Muscle layer of duodenum (tissue), 2 donors: ENCODE measurements around the gene KRTAP9-7.
A peak's percentile ranks its signal among the peaks of the same experiment; 100 is the strongest.

ENCODE experiments used
- H3K27ac ChIP-seq: one replicate; pipeline ENCODE4 v1.7.0; 2013; ENCODE audit warnings: mild to moderate bottlenecking, low read length
- H3K27me3 ChIP-seq: one replicate; pipeline ENCODE4 v1.7.0; 2013; ENCODE audit warnings: low read depth, mild to moderate bottlenecking, control low read depth, low read length
- H3K36me3 ChIP-seq, 2 donors: one replicate each; pipeline ENCODE4 v1.7.0; 2013; ENCODE audit warnings: low read length in 2 of 2, control low read depth in 1 of 2, mild to moderate bottlenecking in 1 of 2; ENCODE audit not compliant: insufficient read depth in 2 of 2, control insufficient read depth in 1 of 2
- H3K4me1 ChIP-seq, 2 donors: one replicate each; pipeline ENCODE4 v1.7.0; 2013; ENCODE audit warnings: low read length in 2 of 2, mild to moderate bottlenecking in 2 of 2, control low read depth in 1 of 2, moderate library complexity in 1 of 2; ENCODE audit not compliant: insufficient read depth in 2 of 2, control insufficient read depth in 1 of 2
- H3K4me3 ChIP-seq, 2 donors: one replicate each; pipeline ENCODE4 v1.7.0; 2013; ENCODE audit warnings: low read length in 2 of 2, low read depth in 1 of 2, mild to moderate bottlenecking in 1 of 2
- H3K9me3 ChIP-seq, 2 donors: one replicate each; pipeline ENCODE4 v1.7.0; 2013; ENCODE audit warnings: low read length in 2 of 2, control low read depth in 1 of 2, mild to moderate bottlenecking in 1 of 2; ENCODE audit not compliant: control insufficient read depth in 1 of 2
- donor health status: healthy.

Gene KRTAP9-7

DNA sequence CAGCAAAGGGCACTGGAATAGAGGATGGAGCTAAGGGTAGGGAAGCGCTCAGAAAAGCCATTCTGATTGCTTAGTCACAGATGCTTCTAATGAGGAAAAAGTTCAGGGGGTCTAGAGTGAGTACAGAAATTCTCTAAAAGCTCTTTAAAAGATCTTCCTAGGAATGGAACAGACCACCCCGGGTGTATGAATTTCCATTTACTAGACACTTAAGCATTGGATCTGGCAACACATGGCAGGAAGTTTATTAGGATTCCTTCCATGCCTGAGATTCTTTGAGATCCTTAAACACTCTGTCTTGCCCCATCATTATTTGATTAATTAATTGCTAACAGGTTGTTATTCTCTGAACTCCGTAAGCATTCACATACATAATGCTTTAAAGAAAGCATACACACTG lies 8.5 kb downstream of the KRTAP9-7 start:
- peaks cover 0 to 4% of the 10 kb centered on the region in 2 donors for H3K9me3 ChIP-seq
- H3K36me3 ChIP-seq: no peaks in the 10 kb centered on the region
- H3K4me1 ChIP-seq: no peaks in the 10 kb centered on the region
- no peak overlapping the region for H3K4me3 ChIP-seq
- H3K27me3 ChIP-seq: no peaks in the 10 kb centered on the region
- H3K27ac ChIP-seq: no peak overlapping the region

DNA sequence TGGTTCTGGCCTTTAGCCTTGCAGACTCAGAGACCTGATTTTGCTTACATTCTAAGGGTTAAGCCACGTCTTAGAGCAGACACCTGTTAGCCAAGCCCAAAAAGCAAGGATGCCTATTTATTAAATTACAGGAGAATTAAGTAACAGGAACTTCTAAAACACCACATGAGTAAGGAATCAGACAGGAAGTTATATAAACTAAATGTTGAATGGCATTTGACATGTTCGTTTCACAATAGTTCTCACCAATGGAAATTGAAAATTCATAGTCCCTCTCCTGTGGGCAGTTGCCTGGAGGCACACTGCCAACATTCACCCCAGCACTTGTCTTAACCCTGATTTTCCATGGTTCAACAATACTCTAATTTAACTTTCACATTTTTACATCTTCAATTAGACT lies 9.0 kb downstream of the KRTAP9-7 start:
- Histone ChIP-seq H3K4me1 (no peaks in the 10 kb centered on the region), H3K27me3 (no peaks in the 10 kb centered on the region), H3K9me3 (peaks cover 0 to 4% of the 10 kb centered on the region in 2 donors), H3K27ac (no peak overlapping the region), H3K36me3 (no peaks in the 10 kb centered on the region), H3K4me3 (no peak overlapping the region)

DNA sequence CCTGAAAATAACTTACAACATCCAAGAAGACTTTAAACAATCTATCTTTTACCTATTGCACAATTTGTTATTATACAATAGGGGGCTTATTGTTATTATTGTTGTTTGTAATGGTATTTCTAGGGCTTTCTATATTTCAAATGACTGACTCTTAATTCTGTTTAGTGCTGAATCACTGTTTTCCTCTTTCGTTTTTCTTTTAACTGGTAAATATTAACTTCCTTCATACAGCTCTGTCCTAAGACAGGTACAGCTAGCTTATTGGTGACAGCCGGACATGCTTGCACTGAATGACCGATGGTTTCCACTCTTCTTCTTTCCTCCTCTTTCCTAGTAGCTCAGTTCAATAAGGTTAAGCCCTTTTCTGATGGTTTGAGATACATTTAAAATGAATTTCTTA lies 11.6 kb downstream of the KRTAP9-7 start:
- Histone ChIP-seq H3K36me3 (no peaks in the 10 kb centered on the region), H3K4me1 (no peaks in the 10 kb centered on the region), H3K27me3 (no peaks in the 10 kb centered on the region), H3K9me3 (no peaks in the 10 kb centered on the region), H3K27ac (no peak overlapping the region), H3K4me3 (no peak overlapping the region)

DNA sequence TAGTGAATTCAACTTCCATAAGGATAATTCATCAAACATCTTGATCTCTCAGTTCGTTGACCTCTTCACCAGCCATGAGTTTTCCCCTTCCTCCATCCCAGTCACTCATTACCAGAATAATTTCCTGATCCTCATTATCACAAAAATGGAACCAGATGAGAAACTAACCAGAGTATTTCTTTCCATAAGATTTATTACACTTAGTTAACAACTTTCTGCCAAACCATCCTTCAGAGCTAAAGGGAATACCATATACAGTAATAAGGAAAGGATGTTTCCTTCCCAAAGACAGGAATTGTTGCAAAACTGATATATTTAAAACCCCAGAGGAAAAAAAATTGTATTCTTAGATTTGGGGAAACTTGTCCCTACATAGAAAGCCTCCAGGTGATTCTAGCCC lies 18.5 kb downstream of the KRTAP9-7 start:
- H3K36me3 ChIP-seq: no peaks in the 10 kb centered on the region
- no peak overlapping the region for H3K27ac ChIP-seq
- no peaks in the 10 kb centered on the region for H3K27me3 ChIP-seq
- no peak overlapping the region for H3K4me3 ChIP-seq
- no peaks in the 10 kb centered on the region for H3K4me1 ChIP-seq
- no peaks in the 10 kb centered on the region for H3K9me3 ChIP-seq

DNA sequence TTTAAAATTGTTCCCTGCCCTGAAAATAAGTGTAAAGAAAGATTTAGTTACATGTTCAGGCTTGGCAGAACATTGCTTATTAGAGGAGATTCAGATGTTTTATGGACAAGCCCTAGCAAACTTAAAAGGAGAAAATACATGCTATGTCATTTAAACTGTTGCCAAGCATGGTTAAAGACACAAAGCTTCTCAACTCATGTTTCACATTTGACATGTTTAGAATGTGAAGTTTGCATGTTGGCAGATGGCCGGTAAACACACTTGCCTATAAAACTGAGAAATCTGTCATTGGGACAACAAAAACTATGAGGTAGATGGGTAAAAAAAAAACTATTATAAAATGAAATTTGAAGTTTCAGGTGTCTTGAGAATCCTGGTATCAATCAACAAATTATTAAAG lies 21.3 kb downstream of the KRTAP9-7 start:
- no peaks in the 10 kb centered on the region for H3K4me1 ChIP-seq
- no peaks in the 10 kb centered on the region for H3K9me3 ChIP-seq
- no peak overlapping the region for H3K4me3 ChIP-seq
- H3K27me3 ChIP-seq: no peaks in the 10 kb centered on the region
- H3K27ac ChIP-seq: no peak overlapping the region
- H3K36me3 ChIP-seq: no peaks in the 10 kb centered on the region

DNA sequence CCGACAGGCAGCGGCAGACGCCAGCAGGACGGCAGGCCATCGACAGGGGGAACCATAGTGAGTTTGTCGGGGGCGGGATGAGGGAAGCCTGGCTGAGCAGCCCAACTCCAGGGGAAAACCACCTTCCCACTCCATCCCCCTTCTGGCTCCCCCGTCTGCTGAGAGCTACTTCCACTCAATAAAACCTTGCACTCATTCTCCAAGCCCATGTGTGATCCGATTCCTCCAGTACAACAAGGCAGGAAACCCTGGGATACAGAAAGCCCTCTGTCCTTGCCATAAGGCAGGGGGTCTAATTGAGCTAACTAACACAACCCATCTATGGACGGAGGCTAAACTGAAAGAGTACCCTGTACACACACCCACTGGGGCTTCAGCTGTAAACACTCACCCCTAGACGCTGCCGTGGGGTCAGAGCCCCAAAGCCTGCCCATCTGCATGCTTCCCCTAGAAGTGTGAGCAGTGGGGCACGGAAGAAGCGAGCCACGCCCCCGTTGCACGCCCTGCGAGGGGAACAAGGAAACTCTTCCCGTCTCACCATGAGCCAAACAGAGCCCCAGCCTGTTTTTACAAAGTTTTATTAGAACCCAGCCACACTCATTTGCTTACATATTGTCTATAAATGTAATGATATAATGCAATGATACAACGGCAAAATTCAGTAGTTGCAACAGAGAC lies 23.1 kb downstream of the KRTAP9-7 start:
- H3K36me3 ChIP-seq: no peaks in the 10 kb centered on the region
- no peak overlapping the region for H3K27ac ChIP-seq
- no peak overlapping the region for H3K4me3 ChIP-seq
- no peaks in the 10 kb centered on the region for H3K27me3 ChIP-seq
- H3K9me3 ChIP-seq: no peaks in the 10 kb centered on the region
- H3K4me1 ChIP-seq: no peaks in the 10 kb centered on the region

DNA sequence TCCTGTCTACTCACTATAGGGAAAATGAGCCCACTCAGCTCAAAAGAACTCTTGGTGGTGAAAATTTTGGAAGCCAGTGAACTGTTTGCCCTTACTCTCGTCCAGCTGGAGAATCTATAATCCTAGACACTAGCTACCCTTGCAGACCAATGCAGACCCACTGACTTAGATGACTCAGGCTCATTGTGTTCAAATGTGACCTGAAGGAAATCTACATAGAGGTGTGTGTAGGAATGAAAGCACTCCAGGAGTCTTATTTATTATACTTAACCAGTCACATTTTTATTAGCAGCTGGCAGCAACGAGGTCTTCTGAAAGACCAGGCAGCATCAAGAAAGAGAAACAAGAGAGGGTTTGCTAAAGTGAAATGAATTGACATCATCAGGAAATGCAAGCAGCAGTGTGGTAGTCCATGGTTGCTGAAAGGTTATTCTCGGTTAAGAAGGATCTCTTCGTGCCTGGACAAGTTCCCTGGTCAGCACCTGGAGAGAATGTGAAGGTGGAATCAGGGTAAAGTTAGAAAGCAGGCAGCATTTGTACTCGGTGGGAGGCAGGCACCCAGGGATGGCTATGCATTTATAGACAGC lies 25.8 kb downstream of the KRTAP9-7 start:
- H3K9me3 ChIP-seq: no peaks in the 10 kb centered on the region
- H3K4me1 ChIP-seq: no peaks in the 10 kb centered on the region
- H3K27ac ChIP-seq: no peak overlapping the region
- H3K36me3 ChIP-seq: no peaks in the 10 kb centered on the region
- H3K4me3 ChIP-seq: no peak overlapping the region
- no peaks in the 10 kb centered on the region for H3K27me3 ChIP-seq

DNA sequence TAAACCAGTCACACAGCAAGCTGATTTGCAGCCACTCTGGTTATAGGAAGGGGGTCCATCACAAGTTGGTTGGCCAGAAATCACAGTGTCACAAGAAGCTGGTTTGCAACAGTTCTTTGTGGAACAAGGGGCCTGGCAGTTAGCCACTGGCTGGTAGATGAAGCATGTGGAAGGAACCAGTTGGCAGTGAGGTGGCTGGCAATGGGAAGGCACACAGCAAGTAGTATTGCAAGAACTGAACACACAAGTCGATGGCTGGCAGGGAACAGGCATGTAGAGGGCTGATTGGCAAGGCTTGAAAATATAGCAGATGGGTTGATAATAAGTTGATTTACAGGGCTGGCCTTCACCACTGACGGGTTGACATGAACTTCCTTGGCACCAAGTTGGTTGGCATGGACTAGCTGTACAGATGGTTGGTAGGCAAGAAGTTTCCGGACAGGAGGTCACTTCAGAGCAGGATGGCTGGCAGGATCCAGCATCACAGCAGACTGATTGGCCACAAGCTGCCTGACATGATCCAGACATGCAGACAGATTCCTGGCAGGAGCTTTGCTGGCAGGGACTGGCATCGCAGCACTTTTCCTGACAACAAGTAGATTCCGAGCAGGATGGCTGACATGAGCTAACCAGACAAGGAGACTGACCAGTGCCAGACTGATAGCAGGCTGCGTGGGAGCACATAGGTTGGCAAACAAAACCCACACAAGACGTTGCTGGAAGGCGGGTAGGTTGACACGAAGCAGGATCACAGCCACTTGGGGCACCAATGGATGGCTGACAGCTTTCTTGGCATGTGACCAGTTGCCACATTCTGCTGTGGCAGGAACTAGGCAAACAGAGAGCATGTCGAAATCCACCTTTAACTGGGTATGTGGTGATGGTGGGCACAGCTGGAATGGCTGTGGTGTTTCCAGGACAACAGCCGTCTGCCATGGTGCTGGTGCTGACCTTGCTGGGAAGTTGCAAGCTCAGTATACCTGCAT lies 26.7 kb downstream of the KRTAP9-7 start, which contains the start of gene KRTAP29-1:
Gene KRTAP29-1, minus strand, starts transcription at position 936 of the 986 bp plus-strand sequence. Its CDS starts 0 bp downstream, at position 936.
- Histone ChIP-seq H3K36me3 (no peaks in the 10 kb centered on the region), H3K4me3 (no peak within 1 kb of the TSS), H3K9me3 (no peaks in the 10 kb centered on the region), H3K4me1 (no peaks in the 10 kb centered on the region), H3K27me3 (no peaks in the 10 kb centered on the region), H3K27ac (no peak within 1 kb of the TSS)

DNA sequence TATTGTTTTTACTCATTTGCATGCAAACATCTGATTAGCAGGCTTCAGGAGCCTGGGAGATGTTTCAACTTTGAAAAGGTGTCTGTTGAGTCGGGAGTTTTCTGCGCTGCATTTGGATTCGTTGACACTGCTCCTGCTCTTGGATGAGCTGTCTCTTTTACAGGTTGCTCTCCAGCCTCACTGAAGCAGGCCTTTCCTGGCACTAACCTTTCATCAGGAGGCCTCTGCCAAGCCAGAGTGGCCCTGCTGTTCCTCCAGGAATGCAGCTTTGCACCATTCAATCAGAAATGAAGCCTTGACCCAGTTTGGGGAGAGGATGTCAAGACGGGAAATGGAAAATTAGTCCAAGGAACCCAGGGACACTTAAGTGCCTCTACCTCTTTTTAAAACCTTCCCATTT lies 27.5 kb downstream of the KRTAP9-7 start:
- H3K36me3 ChIP-seq: no peaks in the 10 kb centered on the region
- no peak overlapping the region for H3K27ac ChIP-seq
- peaks cover under 1% of the 10 kb centered on the region for H3K27me3 ChIP-seq
- no peaks in the 10 kb centered on the region for H3K9me3 ChIP-seq
- no peak overlapping the region for H3K4me3 ChIP-seq
- no peaks in the 10 kb centered on the region for H3K4me1 ChIP-seq

DNA sequence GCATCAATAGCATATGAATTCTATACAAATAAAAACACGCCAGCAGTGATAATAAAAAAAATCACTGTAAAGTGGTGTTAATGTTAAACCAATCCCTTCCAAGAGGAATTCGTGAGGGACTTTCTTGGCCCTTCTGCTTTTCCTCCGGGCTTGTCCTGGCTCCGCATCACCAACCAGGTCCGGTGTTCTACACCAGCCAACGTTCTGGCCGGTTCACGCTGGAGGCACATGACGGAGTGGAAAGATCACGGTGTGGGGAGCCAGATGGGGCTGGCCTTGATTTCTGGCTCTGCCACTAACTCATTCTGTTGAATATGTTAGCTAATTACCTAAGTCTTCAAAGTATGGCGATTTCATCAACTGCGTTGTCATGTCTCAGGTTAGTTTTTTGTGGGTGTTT lies 28.6 kb downstream of the KRTAP9-7 start:
- Histone ChIP-seq H3K4me1 (no peaks in the 10 kb centered on the region), H3K27me3 (peaks cover 4% of the 10 kb centered on the region), H3K36me3 (no peaks in the 10 kb centered on the region), H3K27ac (no peak overlapping the region), H3K4me3 (no peak overlapping the region), H3K9me3 (no peaks in the 10 kb centered on the region)

DNA sequence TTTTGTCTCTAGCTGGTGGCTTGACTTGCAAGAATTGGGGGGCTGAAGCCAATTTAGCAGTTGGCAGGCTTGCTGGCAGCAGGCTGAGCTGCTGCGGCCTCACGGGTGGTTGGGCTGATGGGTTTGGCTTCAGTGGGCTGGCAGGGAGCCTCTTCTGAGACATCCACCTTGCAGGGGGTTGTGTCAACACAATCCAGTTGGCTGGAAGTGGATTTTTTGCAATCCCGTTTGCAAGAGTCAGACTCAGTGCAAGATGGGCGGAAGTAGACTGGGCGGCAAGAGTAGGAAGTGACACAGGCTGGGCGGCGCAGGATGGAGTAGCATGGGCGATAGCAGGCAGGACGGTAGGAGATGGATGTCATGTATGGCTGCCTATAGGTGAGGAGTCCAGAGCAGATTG lies 32.1 kb downstream of the KRTAP9-7 start:
- no peaks in the 10 kb centered on the region for H3K4me1 ChIP-seq
- no peak overlapping the region for H3K27ac ChIP-seq
- peaks cover 4% of the 10 kb centered on the region for H3K27me3 ChIP-seq
- H3K9me3 ChIP-seq: no peaks in the 10 kb centered on the region
- no peaks in the 10 kb centered on the region for H3K36me3 ChIP-seq
- H3K4me3 ChIP-seq: peak overlapping the region in 1 of 2 donors; percentile 14
